ENCODE data around the gene LIN52. TPM values are rescaled to one million over a fixed set of nuclear protein-coding genes. Genes with fewer than 3 reads are reported as not detected.

Gene LIN52
- total RNA-seq, 4 donors from 2014 or later: 8.3 to 13.4 (median 9.9) TPM

DNA sequence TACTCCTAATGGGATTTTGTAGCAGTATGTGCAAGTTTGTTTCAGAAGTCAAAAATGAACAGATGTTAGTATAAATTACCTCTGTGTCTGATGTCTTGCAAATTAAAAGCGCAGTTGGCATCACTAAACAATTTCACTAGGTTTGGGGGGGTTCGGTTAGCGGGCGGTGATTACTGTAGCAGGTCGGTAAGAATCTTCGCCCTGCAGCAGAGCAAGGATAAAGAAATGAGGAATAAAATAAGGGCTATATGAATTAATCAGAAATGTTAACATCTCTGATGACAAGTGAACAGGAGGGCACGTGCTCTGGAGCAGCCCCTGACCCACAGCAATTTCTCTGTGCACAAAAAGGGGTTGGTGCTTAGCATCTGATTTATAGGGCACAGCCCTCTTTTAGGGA lies 110.9 kb downstream of the LIN52 start:
- TF ChIP-seq, protein P1, sequence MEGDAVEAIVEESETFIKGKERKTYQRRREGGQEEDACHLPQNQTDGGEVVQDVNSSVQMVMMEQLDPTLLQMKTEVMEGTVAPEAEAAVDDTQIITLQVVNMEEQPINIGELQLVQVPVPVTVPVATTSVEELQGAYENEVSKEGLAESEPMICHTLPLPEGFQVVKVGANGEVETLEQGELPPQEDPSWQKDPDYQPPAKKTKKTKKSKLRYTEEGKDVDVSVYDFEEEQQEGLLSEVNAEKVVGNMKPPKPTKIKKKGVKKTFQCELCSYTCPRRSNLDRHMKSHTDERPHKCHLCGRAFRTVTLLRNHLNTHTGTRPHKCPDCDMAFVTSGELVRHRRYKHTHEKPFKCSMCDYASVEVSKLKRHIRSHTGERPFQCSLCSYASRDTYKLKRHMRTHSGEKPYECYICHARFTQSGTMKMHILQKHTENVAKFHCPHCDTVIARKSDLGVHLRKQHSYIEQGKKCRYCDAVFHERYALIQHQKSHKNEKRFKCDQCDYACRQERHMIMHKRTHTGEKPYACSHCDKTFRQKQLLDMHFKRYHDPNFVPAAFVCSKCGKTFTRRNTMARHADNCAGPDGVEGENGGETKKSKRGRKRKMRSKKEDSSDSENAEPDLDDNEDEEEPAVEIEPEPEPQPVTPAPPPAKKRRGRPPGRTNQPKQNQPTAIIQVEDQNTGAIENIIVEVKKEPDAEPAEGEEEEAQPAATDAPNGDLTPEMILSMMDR (IDR thresholded peaks at IDR 0.05; ENCODE audit: low read depth): no peak

DNA sequence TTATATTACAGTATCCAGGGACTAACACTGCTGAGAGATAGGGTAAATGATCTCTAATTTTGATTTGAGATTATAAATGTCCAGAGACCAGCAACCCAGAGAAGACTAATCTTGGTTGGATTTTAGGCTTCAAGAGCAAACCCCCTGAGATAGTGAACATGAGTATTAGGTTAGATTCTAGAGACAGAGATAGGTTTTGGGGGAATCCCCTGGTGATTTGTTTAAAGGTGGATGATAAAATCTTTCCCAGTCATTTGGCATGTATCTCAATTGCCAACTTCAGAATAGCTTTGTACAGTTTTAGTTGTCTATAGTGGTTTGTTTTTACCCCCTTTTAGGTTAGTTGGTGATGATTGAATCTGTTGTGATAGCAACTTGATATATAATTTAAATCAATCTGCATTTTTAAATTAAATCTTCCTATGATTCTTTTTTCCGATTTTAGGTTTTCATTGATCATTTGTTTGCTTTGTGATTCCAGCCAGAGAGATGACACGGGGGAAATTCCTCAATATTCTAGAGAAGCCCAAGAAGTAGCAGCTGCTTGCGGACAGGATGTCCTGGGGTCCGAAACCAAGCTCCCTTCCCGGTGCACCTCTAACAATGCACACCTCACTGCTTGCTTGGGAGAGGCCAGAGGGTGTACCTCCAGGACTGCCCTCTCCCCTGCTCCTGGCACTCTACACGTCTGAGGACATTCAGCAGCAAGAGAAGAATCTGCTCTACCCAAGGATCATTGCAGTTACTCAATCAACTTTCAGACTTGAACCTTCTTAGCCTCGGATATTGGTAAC lies 113.9 kb downstream of the LIN52 start:
- TF ChIP-seq, protein P1 (IDR thresholded peaks at IDR 0.05; ENCODE audit: low read depth): no peak

DNA sequence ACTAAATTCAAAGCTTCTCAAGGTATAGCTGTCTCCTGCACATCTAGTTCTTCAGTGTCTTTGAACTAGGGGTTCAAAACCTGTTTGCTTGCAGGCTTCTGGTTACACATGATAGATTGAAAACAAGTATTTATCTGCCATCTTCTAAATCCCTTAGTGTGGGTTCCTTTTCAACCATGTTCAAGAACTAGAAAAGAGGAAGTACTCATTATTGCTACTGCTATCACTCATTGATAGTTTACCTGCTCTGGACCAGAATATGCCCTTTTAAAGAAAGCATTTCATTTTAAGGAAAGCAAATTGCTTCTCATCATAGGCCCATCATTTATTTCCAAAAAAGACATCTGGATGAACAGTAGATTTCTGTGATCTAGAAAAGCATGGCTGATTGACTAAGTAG lies 117.4 kb downstream of the LIN52 start:
- TF ChIP-seq, protein P1 (IDR thresholded peaks at IDR 0.05; ENCODE audit: low read depth): no peak

DNA sequence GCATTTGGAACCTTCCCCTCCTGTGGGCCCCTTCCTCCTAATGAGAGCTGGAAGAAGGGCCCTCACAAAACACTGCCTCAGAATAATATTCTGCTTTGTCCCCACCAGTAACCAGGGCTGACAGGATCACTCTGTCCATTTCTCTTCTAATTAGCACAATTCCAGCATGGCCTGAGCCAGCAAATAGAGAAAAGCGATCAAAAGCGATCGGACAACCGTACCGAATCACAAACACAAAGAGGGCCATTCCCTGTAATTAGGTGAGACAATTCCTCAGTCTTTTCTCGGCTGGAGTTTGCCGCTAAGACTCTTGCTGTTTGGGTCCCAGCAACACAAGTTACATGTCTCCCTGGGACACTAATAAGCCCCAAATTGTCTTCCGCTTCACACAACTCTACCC lies 118.9 kb downstream of the LIN52 start:
- TF ChIP-seq, protein P1 (IDR thresholded peaks at IDR 0.05; ENCODE audit: low read depth): no peak

DNA sequence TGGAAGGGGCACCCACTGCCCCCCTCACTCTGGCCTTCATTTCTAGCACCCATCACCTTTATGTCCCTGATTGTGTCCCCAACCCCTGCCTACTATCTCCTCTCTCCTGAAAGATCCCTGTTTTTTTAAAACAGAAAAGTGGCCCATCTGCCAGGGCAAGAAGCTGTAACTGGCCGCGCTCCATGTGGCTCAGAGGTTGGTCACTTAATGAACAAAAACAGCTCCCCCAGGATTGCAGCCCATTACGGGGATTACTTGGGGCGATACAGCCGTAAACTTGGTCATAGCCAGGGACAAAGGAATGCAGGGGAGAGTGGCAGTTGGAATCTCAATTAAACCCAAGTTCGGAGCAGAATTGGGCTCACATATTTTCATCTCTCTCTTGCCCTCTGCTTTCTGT lies 119.7 kb downstream of the LIN52 start:
- TF ChIP-seq, protein P1 (IDR thresholded peaks at IDR 0.05; ENCODE audit: low read depth): no peak

DNA sequence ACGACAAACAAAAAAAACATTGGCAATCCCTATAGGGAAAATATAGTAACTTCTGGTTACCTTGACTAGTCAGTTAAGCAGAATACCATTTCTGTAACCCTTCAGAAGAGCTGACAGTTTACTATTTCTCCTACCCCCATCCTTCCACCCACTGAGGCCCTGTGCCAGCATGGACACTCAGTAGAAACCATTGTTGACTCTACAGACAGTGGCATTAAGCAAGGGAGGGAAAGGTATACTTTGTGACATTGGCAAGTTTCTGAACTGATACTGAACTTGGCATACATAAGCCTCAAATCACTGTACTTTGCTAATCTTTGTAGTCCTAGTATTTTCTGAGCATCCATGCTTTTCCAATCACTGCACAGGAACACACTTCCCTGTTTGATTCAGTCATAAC lies 121.1 kb downstream of the LIN52 start:
- TF ChIP-seq, protein P1 (IDR thresholded peaks at IDR 0.05; ENCODE audit: low read depth): no peak

DNA sequence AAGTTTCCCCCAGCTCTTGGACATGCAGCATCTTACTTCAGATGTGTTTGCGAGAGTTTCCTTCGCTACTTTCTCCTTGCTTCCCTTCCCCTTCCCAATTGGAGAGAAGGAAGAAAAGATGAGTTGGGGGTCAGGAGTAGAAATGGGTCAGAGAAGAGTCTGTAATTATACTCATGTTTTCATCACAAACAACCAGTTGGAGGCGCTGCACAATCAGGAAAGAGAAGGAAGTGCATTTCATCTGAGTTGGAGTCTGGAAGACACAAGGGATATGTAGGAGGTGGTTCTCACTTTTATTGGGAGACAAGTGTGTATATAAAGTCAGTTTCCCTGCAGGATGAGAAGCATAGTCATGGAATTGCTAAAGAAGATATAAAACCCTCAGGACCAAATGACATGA lies 123.2 kb downstream of the LIN52 start:
- TF ChIP-seq, protein P1 (IDR thresholded peaks at IDR 0.05; ENCODE audit: low read depth): no peak
